ENCODE measurements around the gene SCAMP5. TPM values are rescaled to one million over a fixed set of nuclear protein-coding genes. Genes with fewer than 3 reads are reported as not detected.

SCAMP5 gene
- total and polyA plus RNA-seq, 2 of the 4 experiments (the other 2 are of a cell fraction): 0.36 to 1.6 TPM

- ChIA-PET POLR2A (ENCODE audit: unreplicated experiment) (interaction anchor here (0.9 kb wide), 1 partner anchor 173 kb away, joined by 3 read pairs; the partner anchor contains the start of gene C15orf39), CTCF (interaction anchor here (1.1 to 2.0 kb wide), 4 partner anchors 14 to 175 kb away, joined by 4 to 14 read pairs (median 10); partner anchors contain the start of gene C15orf39)
- no CpG with 5 or more reads among the region's 4 CpGs for WGBS, 2 experiments (ENCODE audit: extremely low coverage in 2 of 2, insufficient read length in 1 of 2)
- Histone ChIP-seq H3K9ac (ENCODE audit: low read depth, low read length) (no peak overlapping the region), H3K4ac (ENCODE audit: low read depth, low read length) (no peak overlapping the region), H3K4me2 (ENCODE audit: low read depth, low read length) (no peak overlapping the region), H3K18ac (ENCODE audit: low read depth, low read length) (no peak overlapping the region), H3K36me3 (ENCODE audit: control insufficient read depth, insufficient read depth, low read length) (no peaks in the 10 kb centered on the region; the same call in 1 of the 2 replicates), H2BK15ac (ENCODE audit: low read depth, low read length) (no peak overlapping the region), H2BK20ac (ENCODE audit: low read depth, low read length) (no peak overlapping the region), H2AK5ac (ENCODE audit: low read depth, low read length) (no peak overlapping the region), H3K56ac (ENCODE audit: extremely low read depth, insufficient read depth, low read length) (no peak overlapping the region), H4K5ac (ENCODE audit: low read depth, low read length) (no peak overlapping the region), H3K14ac (replicated peaks; ENCODE audit: low read depth, low read length) (no peak overlapping the region), H3K9me3 (ENCODE audit: control insufficient read depth, insufficient read depth, low read length) (no peaks in the 10 kb centered on the region), H2BK120ac (ENCODE audit: low read depth, low read length) (no peak overlapping the region), H3K27ac (ENCODE audit: insufficient read depth, low read length) (no peak overlapping the region), H3K4me1 (ENCODE audit: control insufficient read depth, insufficient read depth, low read length) (peaks cover 13% of the 10 kb centered on the region), H4K91ac (ENCODE audit: insufficient read depth, low read depth, low read length) (no peak overlapping the region), H3K79me1 (ENCODE audit: low read depth in 1 of 2, low read length in 2 of 2) (peaks cover 3 to 23% of the 10 kb centered on the region in 2 experiments), H3K23ac (ENCODE audit: low read depth, low read length) (no peak overlapping the region), H4K20me1 (ENCODE audit: insufficient read depth, low read length) (no peaks in the 10 kb centered on the region), H2AK9ac (replicated peaks; ENCODE audit: low read depth, low read length, poor library complexity) (peak overlapping the region; percentile 95), H3K9me1 (ENCODE audit: insufficient read depth, low read length) (peaks cover 6% of the 10 kb centered on the region; the same call in 1 of the 2 replicates), H4K8ac (ENCODE audit: low read depth in 2 of 2, low read length in 2 of 2) (no peak overlapping the region), H3K27me3 (ENCODE audit: control insufficient read depth, insufficient read depth, low read length) (no peaks in the 10 kb centered on the region), H3K4me3 (ENCODE audit: insufficient read depth, low read depth, low read length) (no peak overlapping the region), H2AFZ (replicated peaks; ENCODE audit: low read length, poor library complexity) (peak overlapping the region; percentile 93), H2BK5ac (ENCODE audit: low read depth, low read length, poor library complexity, severe bottlenecking) (no peak overlapping the region)
- in situ Hi-C loops (cut with MboI; ENCODE audit: low sequenced_read_pairs): loop anchor here (5.0 kb wide), 1 partner anchor 173 kb away; the partner anchor contains the start of gene C15orf39
- BruUV-seq (replicated peaks): no TSS peak
- ATAC-seq (ENCODE audit: low read depth) (peak; percentile 8), DNase-seq (no peak)
- intact Hi-C loops (cut with micrococcal nuclease): loop anchor here (1.0 to 10.0 kb wide), 4 partner anchors 175 to 426 kb away; partner anchors contain the start of genes MAN2C1 and SIN3A
- dilution Hi-C loops (cut with HindIII; ENCODE audit: low sequenced_read_pairs, unreplicated experiment): no loop called here
- no peak for TF ChIP-seq MXI1 (IDR thresholded peaks at IDR 0.05; ENCODE audit: borderline replicate concordance, low read depth, low read length)
Measured at GRCh38 chr15:75028991-75029377, 33.6 kb downstream of the SCAMP5 start.
